GM23338 (cell line): Measurements from ENCODE around the gene USP28. TPM values are rescaled to one million over a fixed set of nuclear protein-coding genes. Genes with fewer than 3 reads are reported as not detected.

Experiments
- ATAC-seq: fragments of 200-7000 bp; cut with Tn5 transposase; 3 replicates; pipeline ENCODE4 v1.9.1; 2020
- DNase-seq: peaks from one replicate; pipeline ENCODE4 v3.0.0-alpha.2; 2015; ENCODE audit warnings: low spot score
- H2AFZ ChIP-seq: fragments of 200-600 bp; sonication (generic); 2 replicates; pipeline ENCODE4 v1.8.0; 2016; ENCODE audit warnings: antibody characterized with exemption, mild to moderate bottlenecking, moderate library complexity
- H3F3A ChIP-seq: fragments of 200-600 bp; sonication (generic); replicated peaks from 2 replicates; pipeline ENCODE4 v1.8.0; 2017; ENCODE audit warnings: antibody characterized with exemption, mixed run types, low read depth
- H3K27ac ChIP-seq: fragments of 200-600 bp; sonication (generic); 2 replicates; pipeline ENCODE4 v1.6.1; 2016; ENCODE audit warnings: low read depth
- H3K27me3 ChIP-seq: fragments of 200-600 bp; sonication (generic); 2 replicates; pipeline ENCODE4 v1.8.0; 2016; ENCODE audit warnings: mild to moderate bottlenecking, mixed run types, moderate library complexity; ENCODE audit not compliant: insufficient read depth
- H3K36me3 ChIP-seq: fragments of 200-600 bp; sonication (generic); 2 replicates; pipeline ENCODE4 v1.8.0; 2016; ENCODE audit warnings: mild to moderate bottlenecking; ENCODE audit not compliant: insufficient read depth
- H3K4me1 ChIP-seq: fragments of 200-600 bp; sonication (generic); 2 replicates; pipeline ENCODE4 v1.8.0; 2016; ENCODE audit warnings: mild to moderate bottlenecking, moderate library complexity; ENCODE audit not compliant: insufficient read depth
- H3K4me2 ChIP-seq: fragments of 200-600 bp; sonication (generic); 2 replicates; pipeline ENCODE4 v1.7.1; 2017; ENCODE audit warnings: mixed run types
- H3K4me3 ChIP-seq: fragments of 200-600 bp; sonication (generic); 2 replicates; pipeline ENCODE4 v1.6.1; 2016; ENCODE audit warnings: mixed run types
- H3K79me2 ChIP-seq: fragments of 200-600 bp; sonication (generic); replicated peaks from 2 replicates; pipeline ENCODE4 v1.8.0; 2017; ENCODE audit warnings: mild to moderate bottlenecking; ENCODE audit not compliant: insufficient read depth
- H3K9me2 ChIP-seq: fragments of 200-600 bp; sonication (generic); 2 replicates; pipeline ENCODE4 v1.8.0; 2017; ENCODE audit not compliant: insufficient read depth
- H4K20me1 ChIP-seq: fragments of 200-600 bp; sonication (generic); replicated peaks from 2 replicates; pipeline ENCODE4 v1.8.0; 2017; ENCODE audit warnings: mild to moderate bottlenecking; ENCODE audit not compliant: insufficient read depth
- H3K27ac Mint-ChIP-seq: 2 replicates; pipeline ENCODE4 v1.8.0; 2020; ENCODE audit warnings: inconsistent platforms, mild to moderate bottlenecking, moderate library complexity, mixed read lengths
- H3K27me3 Mint-ChIP-seq: 3 replicates; pipeline ENCODE4 v1.8.0; 2022; ENCODE audit warnings: low read depth, mild to moderate bottlenecking, moderate library complexity, mixed read lengths, inconsistent platforms; ENCODE audit not compliant: insufficient read depth, poor library complexity
- H3K36me3 Mint-ChIP-seq: 3 replicates; pipeline ENCODE4 v1.8.0; 2021; ENCODE audit warnings: low read depth, mild to moderate bottlenecking, inconsistent platforms, moderate library complexity, mixed read lengths
- H3K4me1 Mint-ChIP-seq: 3 replicates; pipeline ENCODE4 v1.8.0; 2020; ENCODE audit warnings: mild to moderate bottlenecking, inconsistent platforms, mixed read lengths
- H3K4me3 Mint-ChIP-seq: 3 replicates; pipeline ENCODE4 v1.8.0; 2021; ENCODE audit warnings: moderate library complexity, mild to moderate bottlenecking, inconsistent platforms, mixed read lengths
- H3K9me3 Mint-ChIP-seq: 3 replicates; pipeline ENCODE4 v1.8.0; 2020; ENCODE audit warnings: moderate library complexity, mild to moderate bottlenecking, inconsistent platforms, mixed read lengths
- CREB1 ChIP-seq: fragments of 250-450 bp; sonication (Bioruptor Pico); IDR thresholded peaks from 2 replicates; pipeline ENCODE4 v1.5.0; 2020; ENCODE audit warnings: low read depth, mild to moderate bottlenecking, moderate library complexity
- CTCF ChIP-seq, 2 experiments: fragments of 200-600 bp in 1 of 2; sonication (generic) in 1 of 2; conservative IDR thresholded peaks; 2 replicates each; pipeline versions ENCODE4 v1.5.1 to v1.6.1; 2016 to 2017; ENCODE audit warnings: antibody characterized with exemption in 2 of 2, low read depth in 2 of 2, mild to moderate bottlenecking in 2 of 2, moderate library complexity in 1 of 2
- EZH2 ChIP-seq: fragments of 200-600 bp; sonication (generic); IDR thresholded peaks from one replicate; pipeline ENCODE4 v1.8.0; 2017; ENCODE audit warnings: antibody characterized with exemption, mild to moderate bottlenecking, low read depth; ENCODE audit not compliant: unreplicated experiment
- EZH2phosphoT487 ChIP-seq: fragments of 200-600 bp; sonication (generic); IDR thresholded peaks from one replicate; pipeline ENCODE4 v1.8.1; 2018; ENCODE audit warnings: antibody characterized with exemption; ENCODE audit not compliant: unreplicated experiment
- JUNB ChIP-seq: IDR thresholded peaks from one replicate; pipeline ENCODE4 v1.6.1; 2016; ENCODE audit warnings: antibody characterized with exemption; ENCODE audit not compliant: unreplicated experiment
- NANOG ChIP-seq: IDR thresholded peaks from 2 replicates; pipeline ENCODE4 v1.6.1; 2016; ENCODE audit warnings: antibody characterized with exemption, borderline replicate concordance
- POLR2AphosphoS5 ChIP-seq: IDR thresholded peaks from 2 replicates; pipeline ENCODE4 v1.6.1; 2016; ENCODE audit warnings: antibody characterized with exemption, low read depth
- STAT1 ChIP-seq: IDR thresholded peaks from one replicate; pipeline ENCODE4 v1.6.1; 2016; ENCODE audit warnings: antibody characterized with exemption; ENCODE audit not compliant: unreplicated experiment
- ZNF114 ChIP-seq: fragments of 250-450 bp; sonication (Bioruptor Pico); IDR thresholded peaks from 2 replicates; pipeline ENCODE4 v1.5.0; 2020; ENCODE audit warnings: mild to moderate bottlenecking, moderate library complexity
- ZNF331 ChIP-seq: fragments of 250-450 bp; sonication (Bioruptor Pico); IDR thresholded peaks from 2 replicates; pipeline ENCODE4 v1.5.0; 2020; ENCODE audit warnings: low read depth, mild to moderate bottlenecking, moderate library complexity
- ZNF462 ChIP-seq: fragments of 250-450 bp; sonication (Bioruptor Pico); IDR thresholded peaks from 2 replicates; pipeline ENCODE4 v1.5.0; 2020; ENCODE audit warnings: mild to moderate bottlenecking, moderate library complexity
- polyA plus RNA-seq: library from polyadenylated mRNA; unstranded; fragments of >200 nt; fragmentation: Nextera tagmentation; extraction: Ambion mirVana; gene quantifications from 2 replicates; pipeline ENCODE4 v1.2.1, GENCODE V29; 2016
- total RNA-seq: library from RNA; depleted of rRNA; stranded (reverse); fragments of >200 nt; shearing (Covaris generic); gene quantifications from 2 replicates; pipeline ENCODE4 v1.2.3, GENCODE V29; 2014
- TF ChIP-seq, protein P1 (sequence below): IDR thresholded peaks from one replicate; pipeline ENCODE4 v1.6.1; 2018; ENCODE audit warnings: antibody characterized with exemption; ENCODE audit not compliant: unreplicated experiment
- TF ChIP-seq, protein P2 (sequence below): IDR thresholded peaks from 2 replicates; pipeline ENCODE4 v1.6.1; 2016; ENCODE audit warnings: antibody characterized with exemption

USP28 gene
- total and polyA plus RNA-seq, 2 experiments from 2014 or later = 73.9 to 171 TPM

- Histone ChIP-seq H3K4me3 (no peak overlapping the region), H3K9me2 (no peaks in the 10 kb centered on the region), H3K4me1 (peaks cover 69% of the 10 kb centered on the region), H3K79me2 (peaks cover 88% of the 10 kb centered on the region), H3F3A (0 out of 2 replicates have a peak, but pooled peaks cover 7% of the 10 kb centered on the region), H3K27ac (no peak overlapping the region), H4K20me1 (no peaks in the 10 kb centered on the region), H3K36me3 (peaks cover 4% of the 10 kb centered on the region), H3K4me2 (0 out of 2 replicates have a peak overlapping the region, but pooled peaks have one; percentile 10), H3K27me3 (no peaks in the 10 kb centered on the region), H2AFZ (no peak overlapping the region)
- TF ChIP-seq CREB1 (CRISPR knock-in tag) (no peak), EZH2phosphoT487 (no peak), CTCF (conservative IDR thresholded peaks at IDR 0.05; ENCODE audit: low read depth in 2 of 2) (no peak), ZNF462 (CRISPR knock-in tag) (no peak), ZNF114 (CRISPR knock-in tag) (no peak), STAT1 (no peak), JUNB (no peak), ZNF331 (CRISPR knock-in tag) (no peak), NANOG (no peak), POLR2AphosphoS5 (no peak), EZH2 (no peak)
- TF ChIP-seq, protein P1, sequence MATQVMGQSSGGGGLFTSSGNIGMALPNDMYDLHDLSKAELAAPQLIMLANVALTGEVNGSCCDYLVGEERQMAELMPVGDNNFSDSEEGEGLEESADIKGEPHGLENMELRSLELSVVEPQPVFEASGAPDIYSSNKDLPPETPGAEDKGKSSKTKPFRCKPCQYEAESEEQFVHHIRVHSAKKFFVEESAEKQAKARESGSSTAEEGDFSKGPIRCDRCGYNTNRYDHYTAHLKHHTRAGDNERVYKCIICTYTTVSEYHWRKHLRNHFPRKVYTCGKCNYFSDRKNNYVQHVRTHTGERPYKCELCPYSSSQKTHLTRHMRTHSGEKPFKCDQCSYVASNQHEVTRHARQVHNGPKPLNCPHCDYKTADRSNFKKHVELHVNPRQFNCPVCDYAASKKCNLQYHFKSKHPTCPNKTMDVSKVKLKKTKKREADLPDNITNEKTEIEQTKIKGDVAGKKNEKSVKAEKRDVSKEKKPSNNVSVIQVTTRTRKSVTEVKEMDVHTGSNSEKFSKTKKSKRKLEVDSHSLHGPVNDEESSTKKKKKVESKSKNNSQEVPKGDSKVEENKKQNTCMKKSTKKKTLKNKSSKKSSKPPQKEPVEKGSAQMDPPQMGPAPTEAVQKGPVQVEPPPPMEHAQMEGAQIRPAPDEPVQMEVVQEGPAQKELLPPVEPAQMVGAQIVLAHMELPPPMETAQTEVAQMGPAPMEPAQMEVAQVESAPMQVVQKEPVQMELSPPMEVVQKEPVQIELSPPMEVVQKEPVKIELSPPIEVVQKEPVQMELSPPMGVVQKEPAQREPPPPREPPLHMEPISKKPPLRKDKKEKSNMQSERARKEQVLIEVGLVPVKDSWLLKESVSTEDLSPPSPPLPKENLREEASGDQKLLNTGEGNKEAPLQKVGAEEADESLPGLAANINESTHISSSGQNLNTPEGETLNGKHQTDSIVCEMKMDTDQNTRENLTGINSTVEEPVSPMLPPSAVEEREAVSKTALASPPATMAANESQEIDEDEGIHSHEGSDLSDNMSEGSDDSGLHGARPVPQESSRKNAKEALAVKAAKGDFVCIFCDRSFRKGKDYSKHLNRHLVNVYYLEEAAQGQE = no peak
- TF ChIP-seq, protein P2, sequence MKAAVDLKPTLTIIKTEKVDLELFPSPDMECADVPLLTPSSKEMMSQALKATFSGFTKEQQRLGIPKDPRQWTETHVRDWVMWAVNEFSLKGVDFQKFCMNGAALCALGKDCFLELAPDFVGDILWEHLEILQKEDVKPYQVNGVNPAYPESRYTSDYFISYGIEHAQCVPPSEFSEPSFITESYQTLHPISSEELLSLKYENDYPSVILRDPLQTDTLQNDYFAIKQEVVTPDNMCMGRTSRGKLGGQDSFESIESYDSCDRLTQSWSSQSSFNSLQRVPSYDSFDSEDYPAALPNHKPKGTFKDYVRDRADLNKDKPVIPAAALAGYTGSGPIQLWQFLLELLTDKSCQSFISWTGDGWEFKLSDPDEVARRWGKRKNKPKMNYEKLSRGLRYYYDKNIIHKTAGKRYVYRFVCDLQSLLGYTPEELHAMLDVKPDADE = no peak
- Mint-ChIP-seq H3K27ac (peak overlapping the region; percentile 7), H3K4me1 (peaks cover 54% of the 10 kb centered on the region), H3K9me3 (no peaks in the 10 kb centered on the region), H3K4me3 (no peak overlapping the region), H3K36me3 (peaks cover 20% of the 10 kb centered on the region), H3K27me3 (peaks cover 6% of the 10 kb centered on the region)
- DNase-seq = no peak
- ATAC-seq = no peak
Observed at GRCh38 chr11:113856966-113857759, 18.2 kb downstream of the USP28 start.
